H1 (cell line): ENCODE results near the gene MPPE1. TPM values are rescaled to one million over a fixed set of nuclear protein-coding genes. Genes with fewer than 3 reads are reported as not detected.

Experiments
- ASH2L ChIP-seq: fragments of 200-600, 300-600 bp; sonication (generic); IDR thresholded peaks from one replicate; pipeline ENCODE4 v1.7.1; 2017; ENCODE audit warnings: low read length
- BCL11A ChIP-seq, 2 experiments: IDR thresholded peaks; one replicate each; pipeline ENCODE4 v1.6.1; 2011; ENCODE audit warnings: low read depth in 2 of 2, low read length in 2 of 2, mild to moderate bottlenecking in 2 of 2
- GABPA ChIP-seq: IDR thresholded peaks from 2 replicates; pipeline ENCODE4 v1.6.1; 2011; ENCODE audit warnings: mild to moderate bottlenecking, low read length, moderate library complexity, borderline replicate concordance; ENCODE audit not compliant: insufficient read depth
- MAFK ChIP-seq: IDR thresholded peaks from 2 replicates; pipeline ENCODE4 v1.6.1; 2012; ENCODE audit warnings: low read depth, mild to moderate bottlenecking, improper control_type of control experiment, low read length
- NRF1 ChIP-seq: IDR thresholded peaks from 2 replicates; pipeline ENCODE4 v1.6.1; 2011; ENCODE audit warnings: mild to moderate bottlenecking, low read depth, low read length, improper control_type of control experiment
- SIN3A ChIP-seq, 2 experiments: IDR thresholded peaks in 1 of 2; conservative IDR thresholded peaks in 1 of 2; 2 replicates each; pipeline ENCODE4 v1.6.1; 2011 to 2012; ENCODE audit warnings: low read length in 2 of 2, improper control_type of control experiment in 1 of 2, low read depth in 1 of 2, mild to moderate bottlenecking in 1 of 2
- SP2 ChIP-seq: IDR thresholded peaks from 2 replicates; pipeline ENCODE4 v1.6.1; 2012; ENCODE audit warnings: mild to moderate bottlenecking, low read length, inconsistent platforms
- SP4 ChIP-seq: IDR thresholded peaks from 2 replicates; pipeline ENCODE4 v1.6.1; 2012; ENCODE audit warnings: low read length, inconsistent platforms
- polyA plus RNA-seq, 7 experiments: library from polyadenylated mRNA; depleted of rRNA in 3 of 7; stranded (reverse) in 5 of 7; unstranded in 2 of 7; fragments of >200 nt in 5 of 7; fragments of 200-250 nt in 2 of 7; gene quantifications; 1 replicate in 5 of 7; 2 replicates in 1 of 7; 4 replicates in 1 of 7; pipeline versions ENCODE4 v1.2.1 to v1.2.3, GENCODE V29; 2011 to 2013; ENCODE audit warnings: missing spikeins in 2 of 7, mixed read lengths in 2 of 7
- total RNA-seq: library from RNA; stranded (reverse); fragmentation: NEBNext Ultra II Directional; extraction: Animal tissue kit (Norgen Biotek cat#: 25700); gene quantifications from 2 replicates; pipeline ENCODE4 v1.2.1, GENCODE V29; 2021

The MPPE1 gene
- total and polyA plus RNA-seq, 2 of the 8 experiments (the other 6 are each of a cell fraction or from before 2014, with no cell fraction given), result 13.7 to 20.9 TPM

- TF ChIP-seq BCL11A (IDR thresholded peaks at IDR 0.05; ENCODE audit: low read depth in 2 of 2, low read length in 2 of 2), result no peak
- TF ChIP-seq SP2, result no peak
- TF ChIP-seq NRF1, result no peak
- TF ChIP-seq SIN3A (conservative IDR thresholded peaks at IDR 0.05 in 1 of 2, IDR thresholded peaks at IDR 0.05 in 1 of 2; ENCODE audit: low read depth in 1 of 2, low read length in 2 of 2), result no peak
- TF ChIP-seq SP4, result no peak
- no peak for TF ChIP-seq ASH2L
- TF ChIP-seq GABPA, result no peak
- no peak for TF ChIP-seq MAFK
Measured at GRCh38 chr18:11901826-11902438, 6.2 kb downstream of the MPPE1 start (continued).
